Measurements from ENCODE around the gene CAMK2B.

The CAMK2B gene

DNA sequence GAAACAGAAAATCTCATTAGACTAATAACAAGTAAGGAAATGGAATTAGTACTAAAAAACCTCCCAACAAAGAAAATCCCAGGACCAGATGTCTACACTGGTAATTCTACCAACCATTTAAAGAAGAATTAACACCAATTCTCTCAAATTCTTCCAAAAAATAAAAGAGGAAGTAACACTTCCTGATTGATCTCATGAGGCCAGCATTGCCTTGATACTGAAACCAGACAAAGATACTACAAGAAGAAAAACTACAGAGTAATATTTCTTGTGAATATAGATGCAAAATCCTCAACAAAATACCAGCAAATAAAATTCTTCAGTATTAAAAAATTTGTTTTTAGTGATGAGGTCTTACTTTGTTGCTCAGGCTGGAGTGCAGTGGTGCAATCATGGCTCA is 157.5 kb downstream of the CAMK2B start:
- DNase-seq (ENCODE audit: low read depth): no peak
- TF ChIP-seq, protein P1, sequence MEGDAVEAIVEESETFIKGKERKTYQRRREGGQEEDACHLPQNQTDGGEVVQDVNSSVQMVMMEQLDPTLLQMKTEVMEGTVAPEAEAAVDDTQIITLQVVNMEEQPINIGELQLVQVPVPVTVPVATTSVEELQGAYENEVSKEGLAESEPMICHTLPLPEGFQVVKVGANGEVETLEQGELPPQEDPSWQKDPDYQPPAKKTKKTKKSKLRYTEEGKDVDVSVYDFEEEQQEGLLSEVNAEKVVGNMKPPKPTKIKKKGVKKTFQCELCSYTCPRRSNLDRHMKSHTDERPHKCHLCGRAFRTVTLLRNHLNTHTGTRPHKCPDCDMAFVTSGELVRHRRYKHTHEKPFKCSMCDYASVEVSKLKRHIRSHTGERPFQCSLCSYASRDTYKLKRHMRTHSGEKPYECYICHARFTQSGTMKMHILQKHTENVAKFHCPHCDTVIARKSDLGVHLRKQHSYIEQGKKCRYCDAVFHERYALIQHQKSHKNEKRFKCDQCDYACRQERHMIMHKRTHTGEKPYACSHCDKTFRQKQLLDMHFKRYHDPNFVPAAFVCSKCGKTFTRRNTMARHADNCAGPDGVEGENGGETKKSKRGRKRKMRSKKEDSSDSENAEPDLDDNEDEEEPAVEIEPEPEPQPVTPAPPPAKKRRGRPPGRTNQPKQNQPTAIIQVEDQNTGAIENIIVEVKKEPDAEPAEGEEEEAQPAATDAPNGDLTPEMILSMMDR (conservative IDR thresholded peaks at IDR 0.05; ENCODE audit: low read depth, low read length): no peak
- H3K4me3 ChIP-seq (ENCODE audit: low read length): no peak overlapping the region

Data from retinal pigment epithelial cell (primary cell).